Adrenal gland (tissue), 5 donors: ENCODE measurements around the gene STX4.

Experiments
- POLR2A ChIP-seq, 2 donors: fragments of 450-650 bp; IDR thresholded peaks; one replicate each; pipeline ENCODE4 v1.6.1; 2017; ENCODE audit warnings: antibody characterized with exemption in 2 of 2, mild to moderate bottlenecking in 2 of 2, moderate library complexity in 1 of 2
- TF ChIP-seq, protein P1 (sequence below), 6 experiments: fragments of 450-650 bp in 4 of 6; fragments of 200-600 bp in 2 of 6; sonication (generic) in 1 of 6; IDR thresholded peaks; 1 replicate in 5 of 6; 2 replicates in 1 of 6; pipeline versions ENCODE4 v1.5.1 to v1.8.0; 2016 to 2021; ENCODE audit warnings: antibody characterized with exemption in 6 of 6, mild to moderate bottlenecking in 2 of 6, moderate library complexity in 1 of 6
- donor health status: DM: no; HTN: no; CAD: no.

- TF ChIP-seq, protein P1, sequence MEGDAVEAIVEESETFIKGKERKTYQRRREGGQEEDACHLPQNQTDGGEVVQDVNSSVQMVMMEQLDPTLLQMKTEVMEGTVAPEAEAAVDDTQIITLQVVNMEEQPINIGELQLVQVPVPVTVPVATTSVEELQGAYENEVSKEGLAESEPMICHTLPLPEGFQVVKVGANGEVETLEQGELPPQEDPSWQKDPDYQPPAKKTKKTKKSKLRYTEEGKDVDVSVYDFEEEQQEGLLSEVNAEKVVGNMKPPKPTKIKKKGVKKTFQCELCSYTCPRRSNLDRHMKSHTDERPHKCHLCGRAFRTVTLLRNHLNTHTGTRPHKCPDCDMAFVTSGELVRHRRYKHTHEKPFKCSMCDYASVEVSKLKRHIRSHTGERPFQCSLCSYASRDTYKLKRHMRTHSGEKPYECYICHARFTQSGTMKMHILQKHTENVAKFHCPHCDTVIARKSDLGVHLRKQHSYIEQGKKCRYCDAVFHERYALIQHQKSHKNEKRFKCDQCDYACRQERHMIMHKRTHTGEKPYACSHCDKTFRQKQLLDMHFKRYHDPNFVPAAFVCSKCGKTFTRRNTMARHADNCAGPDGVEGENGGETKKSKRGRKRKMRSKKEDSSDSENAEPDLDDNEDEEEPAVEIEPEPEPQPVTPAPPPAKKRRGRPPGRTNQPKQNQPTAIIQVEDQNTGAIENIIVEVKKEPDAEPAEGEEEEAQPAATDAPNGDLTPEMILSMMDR (IDR thresholded peaks at IDR 0.05): no peak
- no peak for TF ChIP-seq POLR2A (IDR thresholded peaks at IDR 0.05)
These were observed 52.1 kb downstream of the STX4 start for GRCh38 chr16:31085411-31085810.
